ENCODE results near the gene MRPS14. TPM values are rescaled to one million over a fixed set of nuclear protein-coding genes. Genes with fewer than 3 reads are reported as not detected.

MRPS14 gene
- total RNA-seq, 1 donor from 2014 or later = 14.7 TPM

GRCh38 chr1:175067362-175068106 lies 44.3 kb upstream of the MRPS14 start, which contains the start of gene TNN:
TSS of gene TNN (plus strand) at chr1:175067833. CDS start at chr1:175077419, 9,586 bp downstream.
- no peaks in the 10 kb centered on the region for H3K36me3 ChIP-seq
- H3K27me3 ChIP-seq = no peaks in the 10 kb centered on the region
- H3K27ac ChIP-seq = no peak within 1 kb of the TSS
- TF ChIP-seq CTCF (IDR thresholded peaks at IDR 0.05) (no peak), POLR2AphosphoS5 (IDR thresholded peaks at IDR 0.05; ENCODE audit: insufficient read depth in 1 of 2, low read depth in 1 of 2) (no peak)
- H3K9me3 ChIP-seq = no peaks in the 10 kb centered on the region
- no peak for DNase-seq (ENCODE audit: extremely low spot score in 2 of 2)
- no peak within 1 kb of the TSS for H3K4me3 ChIP-seq
- intact Hi-C loops (cut with DNase I) = loop anchor here (5.0 kb wide), 1 partner anchor 970 kb away; no protein-coding TSS in a partner anchor
- H3K4me1 ChIP-seq = peaks cover 10% of the 10 kb centered on the region

GRCh38 chr1:175062858-175063257 lies 39.6 kb upstream of the MRPS14 start:
- DNase-seq (ENCODE audit: extremely low spot score in 2 of 2) = no peak
- no peaks in the 10 kb centered on the region for H3K27me3 ChIP-seq
- H3K27ac ChIP-seq = no peak overlapping the region
- no peaks in the 10 kb centered on the region for H3K4me1 ChIP-seq
- H3K9me3 ChIP-seq = no peaks in the 10 kb centered on the region
- no peaks in the 10 kb centered on the region for H3K36me3 ChIP-seq
- no peak overlapping the region for H3K4me3 ChIP-seq
- TF ChIP-seq POLR2A (IDR thresholded peaks at IDR 0.05) (no peak), POLR2AphosphoS5 (IDR thresholded peaks at IDR 0.05; ENCODE audit: insufficient read depth in 1 of 2, low read depth in 1 of 2) (no peak), CTCF (IDR thresholded peaks at IDR 0.05) (no peak)
- intact Hi-C loops (cut with DNase I) = no loop called here

DNA sequence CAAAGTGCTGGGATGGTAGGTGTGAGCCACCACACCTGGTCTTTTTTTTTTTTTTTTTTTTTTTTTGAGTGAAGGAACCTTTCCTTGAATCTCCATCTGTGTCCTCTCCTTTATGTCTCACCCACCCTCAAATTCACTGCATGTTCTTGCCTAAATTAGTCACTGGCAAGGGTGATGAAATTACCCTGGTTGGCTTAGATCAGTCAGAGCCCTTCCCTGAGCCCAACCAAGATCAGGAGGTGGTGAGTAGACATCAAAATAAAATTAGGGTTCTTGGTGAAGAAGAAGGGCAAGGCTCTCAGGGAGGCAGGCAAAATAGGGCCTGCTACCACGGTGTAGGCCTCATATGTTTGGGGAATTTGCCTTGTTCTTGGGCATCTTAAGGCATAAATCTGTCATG lies 39.1 kb upstream of the MRPS14 start:
- Histone ChIP-seq H3K27ac (no peak overlapping the region), H3K4me1 (no peaks in the 10 kb centered on the region), H3K4me3 (no peak overlapping the region), H3K9me3 (no peaks in the 10 kb centered on the region), H3K36me3 (no peaks in the 10 kb centered on the region), H3K27me3 (no peaks in the 10 kb centered on the region)
- intact Hi-C loops (cut with DNase I) = no loop called here
- DNase-seq (ENCODE audit: extremely low spot score in 2 of 2) = no peak
- TF ChIP-seq POLR2A (IDR thresholded peaks at IDR 0.05) (no peak), CTCF (IDR thresholded peaks at IDR 0.05) (no peak), POLR2AphosphoS5 (IDR thresholded peaks at IDR 0.05; ENCODE audit: insufficient read depth in 1 of 2, low read depth in 1 of 2) (no peak)

DNA sequence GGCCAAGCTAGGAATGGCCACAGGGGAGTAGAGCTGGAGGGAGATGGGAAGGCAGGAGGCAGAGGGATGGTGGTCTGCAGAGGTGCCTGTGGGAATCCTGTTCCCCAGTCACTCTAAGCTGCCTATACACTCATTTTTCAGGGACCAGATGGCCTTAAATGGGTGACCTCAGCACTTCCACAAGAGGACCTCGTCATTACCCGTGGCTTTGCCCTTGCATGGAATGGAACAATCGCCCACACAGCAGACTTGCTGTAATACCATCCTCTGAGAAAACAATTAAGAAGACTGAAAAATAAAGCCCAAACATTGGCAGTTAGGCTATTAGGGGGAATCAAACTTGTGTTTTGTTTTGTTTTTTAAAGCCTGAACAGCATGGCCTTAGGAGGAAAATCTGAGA lies 31.5 kb upstream of the MRPS14 start:
- H3K4me1 ChIP-seq = no peaks in the 10 kb centered on the region
- H3K36me3 ChIP-seq = no peaks in the 10 kb centered on the region
- DNase-seq (ENCODE audit: extremely low spot score in 2 of 2) = no peak
- H3K27ac ChIP-seq = no peak overlapping the region
- TF ChIP-seq POLR2AphosphoS5 (IDR thresholded peaks at IDR 0.05; ENCODE audit: insufficient read depth in 1 of 2, low read depth in 1 of 2) (no peak), POLR2A (IDR thresholded peaks at IDR 0.05) (no peak), CTCF (IDR thresholded peaks at IDR 0.05) (no peak)
- no peak overlapping the region for H3K4me3 ChIP-seq
- H3K27me3 ChIP-seq = no peaks in the 10 kb centered on the region
- no peaks in the 10 kb centered on the region for H3K9me3 ChIP-seq
- intact Hi-C loops (cut with DNase I) = no loop called here

DNA sequence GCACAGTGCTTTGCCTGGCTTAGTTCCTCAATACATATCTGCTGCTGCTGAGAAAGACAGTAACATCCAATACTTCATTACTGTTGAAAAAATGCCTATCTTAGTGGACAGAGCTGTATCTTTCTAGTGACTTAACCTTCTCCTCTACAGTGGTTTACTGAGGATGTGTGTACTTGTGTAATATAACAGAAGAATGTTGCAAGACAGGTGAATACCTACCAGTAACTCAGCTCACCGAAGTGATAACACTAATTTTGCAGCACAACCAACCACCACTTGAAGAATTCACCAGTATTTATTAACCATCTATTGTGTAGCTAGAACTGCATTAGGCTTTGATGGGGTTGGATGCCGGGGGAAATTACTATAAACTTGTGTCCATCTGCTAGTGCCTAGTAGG lies 27.8 kb upstream of the MRPS14 start:
- Histone ChIP-seq H3K27ac (no peak overlapping the region), H3K36me3 (no peaks in the 10 kb centered on the region), H3K9me3 (no peaks in the 10 kb centered on the region), H3K4me1 (no peaks in the 10 kb centered on the region), H3K27me3 (no peaks in the 10 kb centered on the region), H3K4me3 (no peak overlapping the region)
- TF ChIP-seq CTCF (IDR thresholded peaks at IDR 0.05) (no peak), POLR2AphosphoS5 (IDR thresholded peaks at IDR 0.05; ENCODE audit: insufficient read depth in 1 of 2, low read depth in 1 of 2) (no peak), POLR2A (IDR thresholded peaks at IDR 0.05) (no peak)
- DNase-seq (ENCODE audit: extremely low spot score in 2 of 2) = no peak
- intact Hi-C loops (cut with DNase I) = no loop called here
